ENCODE results near the gene ILDR2.

DNA sequence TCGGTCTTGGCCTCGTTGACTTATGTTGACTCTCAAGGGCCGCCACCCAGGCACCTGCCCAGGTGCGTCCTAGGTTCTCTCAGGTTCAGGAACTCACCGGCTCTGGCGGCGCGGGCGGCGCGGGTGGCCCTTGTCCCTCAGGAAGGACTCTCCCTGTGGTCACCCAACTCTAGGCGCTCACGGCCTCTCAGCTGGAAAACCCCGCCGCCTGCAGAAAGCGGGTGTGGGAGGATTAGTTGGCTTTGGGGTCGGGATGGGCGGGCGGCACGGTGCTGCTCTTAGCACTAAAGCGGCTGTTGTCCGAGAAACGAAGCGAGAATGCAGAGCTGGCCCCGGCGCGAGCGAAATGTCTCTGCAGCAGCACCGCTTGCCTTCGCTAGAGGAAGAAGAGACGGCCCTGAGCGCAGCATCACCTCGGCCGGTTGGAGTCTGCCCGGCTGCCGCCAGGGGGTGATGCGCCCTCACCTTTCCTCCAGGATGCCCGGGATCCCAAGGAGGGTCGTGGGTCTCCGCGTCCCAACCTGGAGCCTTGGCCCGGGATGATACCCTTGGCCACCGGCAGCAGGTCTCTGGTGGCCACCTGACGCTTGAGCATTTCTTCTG lies 91.2 kb downstream of the ILDR2 start:
- TF ChIP-seq, protein P1, sequence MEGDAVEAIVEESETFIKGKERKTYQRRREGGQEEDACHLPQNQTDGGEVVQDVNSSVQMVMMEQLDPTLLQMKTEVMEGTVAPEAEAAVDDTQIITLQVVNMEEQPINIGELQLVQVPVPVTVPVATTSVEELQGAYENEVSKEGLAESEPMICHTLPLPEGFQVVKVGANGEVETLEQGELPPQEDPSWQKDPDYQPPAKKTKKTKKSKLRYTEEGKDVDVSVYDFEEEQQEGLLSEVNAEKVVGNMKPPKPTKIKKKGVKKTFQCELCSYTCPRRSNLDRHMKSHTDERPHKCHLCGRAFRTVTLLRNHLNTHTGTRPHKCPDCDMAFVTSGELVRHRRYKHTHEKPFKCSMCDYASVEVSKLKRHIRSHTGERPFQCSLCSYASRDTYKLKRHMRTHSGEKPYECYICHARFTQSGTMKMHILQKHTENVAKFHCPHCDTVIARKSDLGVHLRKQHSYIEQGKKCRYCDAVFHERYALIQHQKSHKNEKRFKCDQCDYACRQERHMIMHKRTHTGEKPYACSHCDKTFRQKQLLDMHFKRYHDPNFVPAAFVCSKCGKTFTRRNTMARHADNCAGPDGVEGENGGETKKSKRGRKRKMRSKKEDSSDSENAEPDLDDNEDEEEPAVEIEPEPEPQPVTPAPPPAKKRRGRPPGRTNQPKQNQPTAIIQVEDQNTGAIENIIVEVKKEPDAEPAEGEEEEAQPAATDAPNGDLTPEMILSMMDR (conservative IDR thresholded peaks at IDR 0.05), result no peak
- TF ChIP-seq EZH2 (IDR thresholded peaks at IDR 0.05; ENCODE audit: low read depth), result no peak
